NCI-H2196 (cell line): Measurements from ENCODE around the gene SIN3B.

Experiments
- DNase-seq: peaks from one replicate; lab custom pipeline; 2025; ENCODE audit not compliant: unreplicated experiment; lab: John Stamatoyannopoulos, UW

SIN3B gene

DNA sequence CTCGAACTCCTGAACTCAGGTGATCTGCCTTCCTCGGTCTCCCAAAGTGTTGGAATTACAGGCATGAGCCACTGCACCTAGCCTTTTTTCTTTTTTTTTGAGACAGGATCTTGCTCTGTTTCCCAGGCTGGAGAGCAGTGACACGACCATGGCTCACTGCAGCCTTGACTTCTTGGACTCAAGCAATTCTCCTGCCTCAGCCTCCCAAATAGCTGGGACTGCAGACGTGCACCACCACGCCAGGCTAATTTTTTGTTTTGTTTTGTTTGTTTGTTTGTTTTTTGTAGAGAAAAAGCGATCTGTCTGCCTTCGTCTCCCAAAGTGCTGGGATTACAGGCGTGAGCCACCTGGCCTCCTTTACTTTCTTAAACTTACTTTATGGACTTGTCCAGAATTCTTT, 6.5 kb upstream of the SIN3B start:
- DNase-seq = no peak

DNA sequence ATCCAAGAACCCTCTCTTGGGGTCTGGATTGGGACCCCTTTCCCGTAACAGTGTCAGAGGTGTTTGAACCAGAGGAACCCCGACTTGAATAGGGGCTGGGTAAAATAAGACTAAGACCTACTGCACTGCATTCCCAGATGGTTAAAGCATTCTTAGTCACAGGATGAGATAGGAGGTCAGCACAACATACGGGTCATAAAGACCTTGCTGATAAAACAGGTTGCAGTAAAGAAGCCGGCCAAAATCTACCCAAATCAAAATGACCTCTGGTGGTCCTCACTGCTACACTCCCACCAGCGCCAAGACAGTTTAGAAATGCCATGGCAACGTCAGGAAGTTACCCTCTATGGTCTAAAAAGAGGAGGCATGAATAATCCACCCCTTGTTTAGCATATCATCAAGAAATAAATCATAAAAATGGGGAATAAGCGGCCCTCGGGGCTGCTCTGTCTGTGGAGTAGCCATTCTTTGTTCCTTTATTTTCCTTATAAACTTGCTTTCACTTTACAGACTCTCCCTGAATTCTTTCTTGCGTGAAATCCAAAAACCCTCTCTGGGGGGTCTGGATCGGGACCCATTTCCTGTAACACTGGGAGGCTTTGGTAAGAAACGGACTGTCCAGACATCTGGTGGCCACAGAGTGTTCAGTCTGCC, 4.4 kb upstream of the SIN3B start:
- no peak for DNase-seq

DNA sequence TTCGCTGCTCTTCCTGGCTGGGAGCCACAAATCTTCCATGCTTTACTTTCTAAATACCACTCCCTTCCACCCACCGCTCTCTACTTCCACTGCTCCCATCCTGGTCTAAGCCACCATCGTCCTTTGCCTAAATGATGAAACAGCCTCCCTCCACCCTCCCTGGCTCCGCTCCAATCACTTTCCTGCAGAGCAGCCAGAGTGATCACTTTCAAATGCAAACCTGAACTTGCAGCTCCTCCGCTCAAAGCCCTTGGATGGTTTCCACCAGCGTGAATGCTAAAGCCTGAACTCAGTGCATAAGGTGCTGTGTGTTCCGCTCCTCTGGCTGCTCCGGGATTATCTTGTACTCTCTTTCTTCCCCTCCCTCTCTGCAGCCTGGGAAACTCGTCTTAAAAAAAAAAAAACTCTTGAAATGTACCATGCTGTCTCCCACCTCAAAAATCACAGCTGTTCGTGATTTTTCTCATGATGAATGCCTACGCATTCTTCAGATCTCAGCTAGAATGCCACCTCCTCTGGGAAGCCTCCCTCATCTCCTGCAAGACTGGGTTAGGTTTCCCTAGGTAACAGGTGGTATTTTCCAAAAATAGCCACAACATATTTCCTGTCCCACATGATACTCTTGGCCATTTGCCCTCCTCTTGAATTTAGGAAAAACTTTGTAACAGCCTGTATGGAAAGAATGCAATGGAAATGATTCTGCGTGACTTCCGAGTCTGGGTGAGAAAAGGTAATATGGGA, 3.7 kb upstream of the SIN3B start:
- DNase-seq = no peak

DNA sequence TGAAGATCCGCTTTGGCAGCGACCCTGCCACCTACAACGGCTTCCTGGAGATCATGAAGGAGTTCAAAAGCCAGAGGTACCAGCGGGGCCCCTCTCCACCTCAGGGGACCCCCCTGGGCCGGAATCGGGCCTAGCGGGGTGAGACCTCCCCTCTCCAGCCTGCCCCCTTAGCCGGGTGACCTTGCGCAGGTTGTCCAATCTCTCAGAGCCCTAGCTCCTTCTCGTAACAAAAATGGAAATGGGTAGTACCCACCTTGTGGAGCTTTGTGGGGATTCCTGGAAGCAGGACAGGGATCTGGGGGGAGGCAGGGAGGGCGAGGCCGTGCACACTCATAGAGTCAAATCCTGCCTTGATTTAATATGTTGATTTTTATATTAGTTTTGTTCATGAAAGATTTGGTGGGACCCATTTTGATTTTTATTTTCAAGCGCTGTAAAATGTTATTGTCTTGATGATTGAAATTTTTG, 658 bp downstream of the SIN3B start:
- no peak for DNase-seq

DNA sequence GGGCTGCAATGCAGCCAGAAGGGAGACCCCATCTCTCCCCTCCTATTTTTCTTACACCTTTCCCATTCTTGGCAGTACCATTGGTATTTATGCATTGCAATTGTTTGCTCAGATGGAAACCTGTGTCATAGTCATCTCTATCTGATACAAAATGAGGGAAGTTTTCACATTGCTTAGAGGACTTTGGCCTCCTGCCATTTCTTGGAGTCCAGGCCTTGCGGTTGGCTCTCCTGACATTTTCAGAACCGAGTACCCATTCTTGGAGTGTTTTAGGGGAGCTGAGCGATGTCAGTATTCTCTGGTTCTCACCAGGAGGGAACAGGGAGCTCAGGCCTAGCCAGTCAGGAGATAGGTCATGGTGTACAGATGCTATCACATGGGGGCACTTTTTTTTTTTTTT, 1.5 kb downstream of the SIN3B start:
- DNase-seq = no peak

DNA sequence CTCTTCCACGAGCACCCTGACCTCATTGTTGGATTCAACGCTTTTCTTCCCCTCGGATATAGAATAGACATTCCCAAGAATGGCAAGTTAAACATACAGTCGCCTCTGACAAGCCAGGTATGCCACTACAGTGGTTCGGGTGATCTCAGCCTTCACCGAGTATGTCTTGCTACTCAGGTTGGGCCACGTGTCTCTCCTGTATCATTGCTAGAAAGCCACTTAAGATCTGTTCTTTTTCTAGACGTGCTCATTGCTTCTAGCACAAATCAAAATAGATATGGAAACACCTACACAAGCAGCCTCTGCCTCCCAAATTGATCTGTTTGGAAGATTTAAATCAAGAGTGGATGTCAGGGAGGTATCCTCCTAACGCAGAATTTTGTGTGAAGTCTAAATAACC, 2.3 kb downstream of the SIN3B start:
- no peak for DNase-seq

DNA sequence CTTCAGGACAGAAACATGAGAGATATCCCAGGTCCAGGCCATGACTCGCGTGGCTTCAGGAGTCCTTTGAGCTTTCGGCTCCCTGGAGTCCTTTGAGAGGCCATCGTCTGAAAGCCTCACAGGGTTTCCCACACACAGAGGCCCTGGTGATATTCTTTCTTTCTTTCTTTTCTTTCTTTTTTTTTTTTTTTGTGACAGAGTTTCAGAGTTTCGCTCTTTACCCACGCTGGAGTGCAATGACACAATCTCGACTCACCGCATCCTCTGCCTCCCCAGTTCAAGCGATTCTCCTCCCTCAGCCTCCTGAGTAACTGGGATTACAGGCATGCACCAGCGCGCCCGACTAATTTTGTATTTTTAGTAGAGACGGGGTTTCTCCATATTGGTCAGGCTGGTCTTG, 5.5 kb downstream of the SIN3B start:
- no peak for DNase-seq

DNA sequence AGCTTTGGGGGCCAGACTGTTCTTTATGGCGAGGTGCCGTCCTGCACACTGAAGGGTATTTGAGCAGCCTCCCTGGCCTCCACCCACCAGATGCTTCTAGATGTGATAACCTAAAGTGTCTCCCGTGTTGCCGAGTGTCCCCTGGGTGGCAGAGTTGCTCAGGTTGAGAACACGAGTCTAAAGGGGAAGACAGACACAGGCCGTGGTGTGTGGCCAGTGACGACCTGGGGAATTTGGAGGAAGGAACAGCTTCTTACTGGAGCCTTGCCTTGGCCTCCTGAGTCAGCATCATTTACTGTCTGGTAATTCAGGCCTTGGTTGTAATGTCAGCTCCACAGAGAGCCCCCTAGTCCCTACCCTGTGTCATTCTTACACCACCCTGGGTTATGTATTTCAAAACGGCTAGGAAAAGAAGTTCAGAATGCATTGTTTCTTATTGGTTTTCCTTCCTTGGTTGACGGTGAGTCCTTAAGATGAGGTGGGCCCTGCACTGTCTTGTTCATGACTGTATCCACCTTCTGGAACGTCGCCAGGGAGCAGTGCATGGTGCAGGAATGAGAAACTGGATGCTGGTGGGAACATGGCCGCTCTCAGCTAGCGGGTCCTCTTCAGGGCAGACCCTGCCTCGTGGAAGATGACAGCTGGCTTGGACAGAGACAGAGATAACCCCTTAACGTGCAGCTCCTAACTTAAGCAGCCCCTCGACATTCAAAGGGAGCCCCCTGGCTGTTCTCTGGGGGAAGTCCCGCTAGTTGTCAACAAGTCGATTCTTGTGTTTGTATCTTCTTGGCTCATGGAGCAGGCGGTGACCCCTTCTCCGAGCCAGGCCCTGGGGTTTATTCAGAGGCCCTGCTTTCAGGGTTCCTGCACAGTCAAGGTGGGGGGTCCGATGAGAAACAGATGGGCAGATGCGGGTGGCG, 7.2 kb downstream of the SIN3B start:
- no peak for DNase-seq

DNA sequence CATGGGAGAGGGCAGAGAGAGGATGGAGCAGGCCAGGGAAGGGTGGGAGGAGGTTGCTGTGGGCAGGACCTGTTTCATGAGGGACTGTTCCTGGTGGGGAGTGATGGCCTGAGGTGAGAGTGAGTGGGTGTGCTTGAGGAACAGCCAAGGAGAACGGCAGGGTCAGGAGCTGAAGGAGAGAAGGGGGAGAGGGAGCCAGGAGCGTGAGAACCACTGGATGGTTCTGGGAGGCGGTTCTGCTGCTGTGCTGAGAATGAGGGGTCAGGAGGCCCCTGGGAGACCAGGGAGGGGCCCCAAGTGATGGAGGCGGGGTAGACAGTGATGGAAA, 7.8 kb downstream of the SIN3B start:
- DNase-seq = no peak

DNA sequence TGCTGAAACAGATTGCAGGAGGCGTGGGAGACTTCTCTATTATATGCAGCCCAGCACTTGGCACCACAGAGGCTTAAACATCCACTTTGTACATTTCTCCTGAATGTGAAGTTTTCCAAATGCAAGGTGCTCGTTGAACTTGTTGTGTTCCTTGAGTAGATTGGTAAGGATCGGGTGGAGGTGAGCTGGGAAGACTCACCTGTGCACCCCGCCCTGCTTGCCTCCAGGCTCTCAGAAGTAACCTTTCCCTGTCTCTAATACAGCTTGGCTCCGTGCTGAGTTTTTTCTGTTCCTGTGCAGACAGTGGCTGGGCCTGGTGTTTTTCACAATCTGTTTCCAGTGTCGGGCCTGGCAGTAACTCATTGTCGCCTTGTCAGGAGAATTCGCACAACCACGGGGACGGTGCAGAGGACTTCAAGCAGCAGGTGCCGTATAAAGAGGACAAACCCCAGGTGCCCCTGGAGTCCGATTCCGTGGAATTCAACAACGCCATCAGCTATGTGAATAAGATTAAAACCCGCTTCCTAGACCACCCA, 12.3 kb downstream of the SIN3B start:
- DNase-seq = no peak

DNA sequence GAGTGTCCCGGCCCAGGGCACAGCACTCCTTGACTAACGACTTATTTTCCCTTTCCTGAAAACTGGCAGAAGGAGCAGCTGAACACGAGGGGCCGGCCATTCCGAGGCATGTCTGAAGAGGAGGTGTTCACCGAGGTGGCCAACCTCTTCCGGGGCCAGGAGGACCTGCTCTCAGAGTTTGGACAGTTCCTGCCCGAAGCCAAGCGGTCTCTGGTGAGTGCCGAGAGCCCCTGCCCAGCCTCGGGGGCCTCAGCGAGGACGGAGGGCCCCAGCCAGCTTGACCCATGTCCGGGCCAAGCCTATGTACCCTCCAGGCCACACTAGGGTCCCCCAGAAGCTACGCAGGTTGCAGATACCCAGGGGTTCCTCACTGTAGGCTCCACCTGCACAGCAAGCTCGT, 17.7 kb downstream of the SIN3B start:
- no peak for DNase-seq

DNA sequence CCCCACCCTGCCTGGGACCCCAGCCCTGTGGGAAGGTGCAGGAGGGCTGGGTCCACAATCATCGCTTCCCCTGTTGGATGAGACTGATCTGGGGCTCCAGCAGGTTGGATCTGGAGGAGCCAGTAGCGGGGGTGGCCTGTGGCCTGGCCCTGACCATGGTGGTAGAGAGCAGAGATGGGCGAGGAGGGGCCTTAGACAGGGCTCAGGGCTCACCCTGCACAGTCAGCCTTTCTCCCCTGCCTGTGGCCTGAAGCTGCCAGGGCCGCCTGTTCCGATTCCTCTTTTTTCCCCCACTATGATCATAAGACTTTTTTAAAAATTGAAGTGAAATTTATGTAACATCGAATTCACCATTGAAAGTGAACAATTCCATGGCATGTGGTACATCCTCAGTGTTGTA, 18.2 kb downstream of the SIN3B start:
- no peak for DNase-seq

DNA sequence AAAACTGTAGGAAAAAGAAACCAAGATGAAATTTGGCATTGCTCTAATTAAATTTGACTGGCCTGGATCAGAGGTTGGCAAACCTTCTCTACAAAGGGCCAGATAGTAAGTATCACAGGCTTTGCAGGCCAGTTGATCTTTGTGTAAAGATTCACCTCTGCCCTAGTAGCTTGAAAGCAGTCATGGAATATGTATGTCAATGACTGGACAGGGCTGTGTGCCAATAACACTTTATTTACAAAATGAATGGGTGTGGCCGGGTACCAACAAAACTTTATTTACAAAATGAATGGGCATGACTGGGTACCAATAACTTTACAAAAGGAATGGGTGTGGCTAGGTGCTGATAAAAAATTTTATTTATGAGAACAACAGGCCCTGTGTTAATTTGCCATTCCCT, 20.0 kb downstream of the SIN3B start:
- no peak for DNase-seq

DNA sequence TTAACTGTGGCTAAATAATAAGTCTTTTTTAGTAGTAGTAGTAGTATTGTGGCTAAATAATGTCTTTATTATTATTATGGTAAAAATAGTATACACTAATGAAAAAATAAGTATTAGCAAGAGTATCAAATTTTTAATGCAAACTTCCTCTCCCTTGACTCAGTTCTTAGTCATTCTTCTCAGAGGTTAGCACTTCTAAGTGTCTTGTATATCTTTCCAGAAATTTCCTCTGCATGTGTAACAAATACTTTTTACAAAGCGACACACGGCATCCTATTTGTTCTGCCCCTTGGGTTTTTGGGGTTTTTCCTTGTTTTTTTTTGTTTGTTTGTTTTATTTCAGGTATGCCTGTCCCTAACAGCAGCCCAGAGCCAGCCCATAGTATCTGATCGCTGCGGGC, 20.9 kb downstream of the SIN3B start:
- DNase-seq = no peak

DNA sequence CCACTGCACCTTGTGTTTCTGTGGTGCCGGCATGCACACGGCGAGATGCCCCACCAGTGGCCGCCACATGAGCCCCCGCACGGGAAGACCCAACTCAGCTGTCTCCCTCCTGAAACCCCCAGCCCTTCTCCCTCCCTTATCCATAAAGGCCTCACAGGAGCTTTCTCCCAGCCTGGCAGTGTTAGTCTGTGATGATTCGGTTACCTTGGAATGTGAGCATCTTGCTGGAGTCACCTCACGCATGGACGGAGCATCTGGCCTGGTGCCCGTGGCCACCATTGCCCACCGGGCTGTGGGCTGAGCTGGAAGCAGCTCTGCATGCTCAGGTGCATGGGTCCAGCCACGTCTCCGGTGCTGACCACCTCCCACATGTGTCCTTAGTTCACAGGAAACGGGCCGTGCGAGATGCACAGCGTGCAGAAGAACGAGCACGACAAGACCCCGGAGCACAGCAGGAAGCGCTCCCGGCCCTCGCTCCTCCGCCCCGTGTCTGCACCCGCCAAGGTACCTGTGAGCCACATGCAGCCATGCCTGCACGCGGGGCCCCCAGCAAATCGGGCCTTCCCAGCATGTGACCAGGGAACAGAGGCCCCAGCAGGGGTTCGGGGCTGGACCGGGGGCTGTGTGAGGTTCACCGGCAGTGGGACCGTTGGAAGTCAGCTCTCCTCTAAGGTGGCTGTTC, 22.0 kb downstream of the SIN3B start:
- no peak for DNase-seq

DNA sequence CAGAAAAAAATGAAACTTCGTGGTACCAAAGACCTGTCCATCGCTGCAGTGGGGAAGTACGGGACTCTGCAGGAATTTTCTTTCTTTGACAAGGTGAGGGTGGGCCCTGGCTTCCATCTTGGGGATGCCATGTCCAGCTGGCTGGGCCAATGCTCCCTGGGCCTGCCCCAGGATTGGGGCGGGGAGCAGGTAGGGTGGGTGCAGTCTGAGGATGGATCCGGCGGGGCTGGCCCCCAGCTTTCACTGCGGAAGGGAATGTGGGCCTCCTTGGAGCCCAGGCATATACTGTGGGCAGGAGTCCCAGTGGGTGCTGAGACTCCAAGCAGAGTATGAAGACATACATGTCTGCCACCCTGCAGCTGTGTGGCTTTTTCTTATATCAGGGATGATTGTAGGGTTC, 23.9 kb downstream of the SIN3B start:
- no peak for DNase-seq

DNA sequence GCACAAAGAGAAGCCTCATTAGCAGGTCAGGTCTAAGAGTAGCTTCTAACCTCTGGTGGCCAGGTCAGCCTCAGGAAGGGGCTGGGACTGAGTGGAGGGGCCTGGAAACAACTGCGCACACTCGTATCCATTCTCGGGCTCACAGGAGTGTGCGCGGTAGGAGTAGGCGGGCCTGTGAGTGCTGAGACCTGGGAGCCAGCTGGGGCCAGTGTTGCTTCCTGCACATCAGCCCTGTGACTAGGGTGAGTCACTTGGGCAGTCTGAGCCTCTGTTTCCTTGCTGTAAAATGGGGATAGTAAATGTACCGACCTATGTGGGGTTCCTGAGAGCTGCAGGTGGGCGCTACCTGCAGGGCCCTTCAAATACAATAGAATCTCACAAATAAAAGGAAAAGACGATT, 26.9 kb downstream of the SIN3B start:
- DNase-seq = no peak

DNA sequence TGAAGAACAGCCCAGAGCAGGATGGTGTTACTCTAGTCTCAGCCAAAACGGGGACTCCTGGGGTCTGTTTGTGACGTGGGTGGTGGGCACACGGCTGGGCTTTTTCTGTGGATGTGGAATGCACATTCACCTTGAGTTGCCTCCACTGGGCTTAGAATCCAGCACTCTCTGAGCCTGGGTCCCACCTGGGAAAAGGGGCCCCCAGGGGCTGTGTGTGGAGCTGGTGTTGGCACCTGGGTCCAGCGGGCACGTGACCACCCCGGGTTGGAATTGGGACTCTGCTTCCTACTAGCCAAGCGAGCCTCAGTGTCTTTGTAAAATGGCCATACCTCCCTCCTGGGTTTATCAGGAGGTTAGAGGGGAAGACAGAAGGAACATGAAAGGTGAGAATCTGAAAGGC, 30.4 kb downstream of the SIN3B start:
- DNase-seq = no peak

DNA sequence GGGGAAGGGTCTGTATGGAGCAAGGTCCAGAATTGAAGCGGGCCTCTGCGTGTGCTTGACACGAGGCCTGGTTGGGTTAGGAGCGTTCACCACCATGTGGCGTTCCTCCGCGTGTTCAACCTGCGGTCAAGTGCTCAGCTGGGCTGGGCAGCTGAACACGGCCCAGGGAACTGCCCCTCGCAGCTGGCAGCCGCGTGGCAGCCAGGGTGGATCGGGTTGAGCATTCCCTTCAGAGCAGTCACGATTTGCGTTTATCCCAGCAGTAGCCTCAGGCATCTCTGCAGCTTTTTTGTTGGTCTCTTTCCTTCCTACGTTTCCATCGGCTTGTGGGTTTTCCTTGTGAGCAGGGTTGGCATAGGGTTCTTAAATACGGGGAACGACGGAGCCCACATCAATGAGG, 30.9 kb downstream of the SIN3B start:
- DNase-seq = no peak

DNA sequence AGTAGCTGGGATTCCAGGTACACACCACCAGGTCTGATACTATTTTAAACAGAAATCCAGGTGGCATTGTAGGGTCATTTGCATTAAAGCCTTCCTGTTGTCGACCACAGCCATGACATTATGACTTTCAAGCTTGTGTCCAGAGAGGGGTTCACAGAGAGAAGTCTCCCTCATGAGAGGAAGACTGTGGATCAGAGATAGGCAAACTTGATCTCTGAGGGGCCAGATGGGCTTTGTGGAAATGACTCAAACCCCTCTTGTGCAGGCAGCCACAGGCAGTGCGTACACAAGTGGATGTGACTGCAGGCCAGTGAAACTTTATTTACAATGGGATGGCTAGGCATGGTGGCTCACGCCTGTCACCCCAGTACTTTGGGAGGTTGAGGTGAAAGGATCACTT, 31.8 kb downstream of the SIN3B start:
- DNase-seq = no peak

DNA sequence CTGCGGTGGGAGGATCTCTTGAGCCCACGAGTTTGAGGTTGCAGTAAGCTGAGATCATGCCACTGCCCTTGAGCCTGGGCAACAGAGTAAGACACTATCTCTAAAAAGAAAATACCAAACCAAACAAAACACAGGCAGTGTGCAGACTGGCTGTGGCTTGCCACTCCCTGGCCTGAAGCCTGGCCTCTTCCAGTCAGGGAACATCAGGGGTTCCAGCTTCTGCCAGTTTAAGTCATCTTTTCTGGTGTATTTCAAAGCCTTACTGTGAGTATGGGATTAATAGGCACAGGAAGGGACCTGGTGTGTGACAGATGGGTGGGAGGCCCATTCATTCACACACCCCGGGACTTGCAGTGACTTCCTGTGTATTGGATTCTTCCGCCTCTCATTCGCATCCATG, 32.6 kb downstream of the SIN3B start:
- DNase-seq = no peak
